Esophagus muscularis mucosa (tissue), 3 donors: ENCODE results near the gene HOXB7.

Source experiments
- CTCF ChIP-seq, 3 experiments: fragments of 200-600 bp in 2 of 3; fragments of 450-650 bp in 1 of 3; sonication (generic) in 2 of 3; IDR thresholded peaks; one replicate each; pipeline ENCODE4 v1.5.1; 2017 to 2019; ENCODE audit warnings: antibody characterized with exemption in 3 of 3, mild to moderate bottlenecking in 2 of 3, moderate library complexity in 1 of 3
- POLR2A ChIP-seq: fragments of 450-650 bp; IDR thresholded peaks from one replicate; pipeline ENCODE4 v1.6.1; 2017; ENCODE audit warnings: antibody characterized with exemption, moderate library complexity, mild to moderate bottlenecking, low read depth

DNA sequence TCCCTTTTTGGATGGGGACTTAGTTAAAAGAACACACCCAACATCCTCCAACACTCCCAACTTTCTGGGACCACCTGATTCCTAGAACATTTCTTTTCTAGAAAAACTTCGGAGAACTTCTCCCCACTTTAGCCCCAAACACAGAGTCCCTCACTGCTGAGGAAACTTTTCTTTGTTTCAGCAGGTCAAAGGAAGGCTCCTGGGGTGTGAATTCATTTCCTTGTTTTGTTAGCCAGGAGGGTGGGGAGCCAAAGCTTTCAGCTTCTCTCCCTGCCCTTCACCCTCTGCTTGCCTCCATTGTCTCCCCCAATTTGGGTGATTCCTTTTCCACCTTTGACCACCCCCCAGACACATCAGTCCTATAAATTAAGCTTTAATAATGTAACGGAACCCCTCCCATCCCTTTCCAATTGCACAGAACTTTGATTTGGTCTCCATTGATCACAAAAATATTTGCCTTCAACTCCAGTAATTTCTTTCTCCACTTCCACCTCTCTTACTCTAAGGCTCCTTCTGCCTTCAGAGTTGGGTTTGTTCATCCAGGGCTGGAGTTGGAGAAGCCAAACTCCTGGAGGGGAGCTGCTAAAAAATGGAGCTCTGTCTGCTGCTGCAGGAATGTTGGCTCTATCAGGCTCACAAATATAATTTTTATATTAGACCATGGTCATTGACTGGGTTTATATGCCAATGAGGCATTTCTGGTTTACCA, 43.0 kb downstream of the HOXB7 start:
- TF ChIP-seq CTCF (IDR thresholded peaks at IDR 0.05) (no peak), POLR2A (no peak)
